ENCODE results near the gene TRIAP1.

GRCh38 chr12:120453060-120453750, 7.0 kb upstream of the TRIAP1 start:
- TF ChIP-seq SMC3 (IDR thresholded peaks at IDR 0.05; ENCODE audit: low read depth, low read length) (no peak), CTCF (IDR thresholded peaks at IDR 0.05) (no peak), MAX (IDR thresholded peaks at IDR 0.05; ENCODE audit: low read depth) (no peak), TEAD4 (IDR thresholded peaks at IDR 0.05; ENCODE audit: borderline replicate concordance, insufficient read depth) (no peak), EZH2phosphoT487 (IDR thresholded peaks at IDR 0.05; ENCODE audit: borderline replicate concordance, low read depth) (no peak), EP300 (IDR thresholded peaks at IDR 0.05; ENCODE audit: borderline replicate concordance in 1 of 2, low read depth in 1 of 2, low read length in 1 of 2) (no peak), FOXJ3 (CRISPR knock-in tag; IDR thresholded peaks at IDR 0.05) (no peak), GABPA (IDR thresholded peaks at IDR 0.05; ENCODE audit: low read depth) (no peak), CHD2 (IDR thresholded peaks at IDR 0.05; ENCODE audit: low read length, partially characterized antibody) (no peak), POLR2AphosphoS5 (IDR thresholded peaks at IDR 0.05; ENCODE audit: low read depth, low read length) (no peak), ZBTB33 (IDR thresholded peaks at IDR 0.05; ENCODE audit: borderline replicate concordance, low read depth) (no peak), TAF1 (IDR thresholded peaks at IDR 0.05; ENCODE audit: borderline replicate concordance, low read depth, low read length) (no peak), RAD21 (IDR thresholded peaks at IDR 0.05; ENCODE audit: low read length) (no peak)
